ENCODE results near the gene CUL3.

DNA sequence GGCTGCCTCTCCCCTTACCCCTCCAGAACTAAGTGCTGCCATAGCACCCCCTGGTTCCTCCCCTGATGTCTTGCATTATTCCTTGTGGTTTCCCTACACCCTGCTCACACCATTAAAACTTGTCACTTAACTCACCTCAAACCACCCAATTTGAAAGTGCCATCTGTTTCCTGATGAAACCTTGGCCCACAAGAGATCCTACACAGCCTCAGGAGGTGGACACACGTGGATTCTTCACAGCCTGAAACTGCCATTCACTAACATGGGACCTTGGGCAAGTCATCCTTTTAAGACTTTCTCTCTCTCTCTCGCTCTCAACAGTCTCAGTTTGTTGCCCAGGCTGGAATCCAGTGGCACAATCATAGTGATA, 155.7 kb downstream of the CUL3 start:
- TF ChIP-seq, protein P1, sequence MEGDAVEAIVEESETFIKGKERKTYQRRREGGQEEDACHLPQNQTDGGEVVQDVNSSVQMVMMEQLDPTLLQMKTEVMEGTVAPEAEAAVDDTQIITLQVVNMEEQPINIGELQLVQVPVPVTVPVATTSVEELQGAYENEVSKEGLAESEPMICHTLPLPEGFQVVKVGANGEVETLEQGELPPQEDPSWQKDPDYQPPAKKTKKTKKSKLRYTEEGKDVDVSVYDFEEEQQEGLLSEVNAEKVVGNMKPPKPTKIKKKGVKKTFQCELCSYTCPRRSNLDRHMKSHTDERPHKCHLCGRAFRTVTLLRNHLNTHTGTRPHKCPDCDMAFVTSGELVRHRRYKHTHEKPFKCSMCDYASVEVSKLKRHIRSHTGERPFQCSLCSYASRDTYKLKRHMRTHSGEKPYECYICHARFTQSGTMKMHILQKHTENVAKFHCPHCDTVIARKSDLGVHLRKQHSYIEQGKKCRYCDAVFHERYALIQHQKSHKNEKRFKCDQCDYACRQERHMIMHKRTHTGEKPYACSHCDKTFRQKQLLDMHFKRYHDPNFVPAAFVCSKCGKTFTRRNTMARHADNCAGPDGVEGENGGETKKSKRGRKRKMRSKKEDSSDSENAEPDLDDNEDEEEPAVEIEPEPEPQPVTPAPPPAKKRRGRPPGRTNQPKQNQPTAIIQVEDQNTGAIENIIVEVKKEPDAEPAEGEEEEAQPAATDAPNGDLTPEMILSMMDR (conservative IDR thresholded peaks at IDR 0.05; ENCODE audit: low read length) = no peak
- TF ChIP-seq EZH2phosphoT487 (IDR thresholded peaks at IDR 0.05; ENCODE audit: borderline replicate concordance, low read depth, low read length) = no peak
